Left kidney (tissue), 2 donors: ENCODE measurements around the gene ZNF474. TPM values are rescaled to one million over a fixed set of nuclear protein-coding genes. Genes with fewer than 3 reads are reported as not detected.

Source experiments
- DNase-seq: peaks from one replicate; pipeline ENCODE4 v3.0.0-alpha.2; 2013
- polyA plus RNA-seq: library from polyadenylated mRNA; unstranded; fragments of 120-200 nt; gene quantifications from one replicate; pipeline ENCODE4 v1.2.1, GENCODE V29; 2013; ENCODE audit not compliant: insufficient read length

The ZNF474 gene
- polyA plus RNA-seq, 1 donor: 0.88 TPM

DNA sequence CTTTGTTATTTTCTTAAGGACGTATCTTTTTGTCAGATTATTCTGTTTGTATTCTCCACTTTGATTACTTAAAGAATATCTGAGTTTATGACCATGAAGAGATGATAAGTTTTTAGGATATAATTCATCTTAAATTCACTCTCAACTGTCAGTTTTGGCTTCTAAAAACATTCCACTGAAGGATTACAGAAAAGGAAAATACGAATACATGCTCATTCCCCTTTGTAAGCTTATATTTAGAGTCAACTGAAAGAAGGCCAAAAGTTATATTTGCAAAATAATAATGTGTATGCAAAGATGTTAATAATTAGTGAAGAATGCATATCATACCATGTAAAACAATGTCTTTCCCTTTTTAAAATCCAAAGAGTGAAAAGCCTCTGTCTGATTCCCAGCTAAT, 52.5 kb downstream of the ZNF474 start:
- no peak for DNase-seq

DNA sequence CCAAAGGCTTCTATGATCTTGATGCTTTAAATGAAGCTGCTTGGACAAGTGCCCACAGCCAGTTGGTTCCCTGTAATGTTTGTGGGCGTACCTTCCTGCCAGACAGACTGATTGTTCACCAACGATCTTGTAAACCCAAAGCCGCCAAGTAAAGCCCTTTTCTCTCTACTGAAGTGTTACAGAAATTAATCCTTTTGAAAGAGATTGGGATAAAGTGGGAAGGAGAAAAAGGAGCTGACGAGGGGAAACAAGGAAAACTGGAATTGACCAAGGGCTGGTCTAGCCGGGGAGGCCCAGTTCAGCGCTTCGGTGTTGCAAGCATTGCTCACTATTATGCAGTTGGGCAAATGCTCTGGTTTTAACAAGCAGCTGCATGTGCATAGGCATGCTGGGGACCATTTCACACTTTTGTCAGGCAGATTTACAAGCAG, 53.2 kb downstream of the ZNF474 start:
- no peak for DNase-seq

DNA sequence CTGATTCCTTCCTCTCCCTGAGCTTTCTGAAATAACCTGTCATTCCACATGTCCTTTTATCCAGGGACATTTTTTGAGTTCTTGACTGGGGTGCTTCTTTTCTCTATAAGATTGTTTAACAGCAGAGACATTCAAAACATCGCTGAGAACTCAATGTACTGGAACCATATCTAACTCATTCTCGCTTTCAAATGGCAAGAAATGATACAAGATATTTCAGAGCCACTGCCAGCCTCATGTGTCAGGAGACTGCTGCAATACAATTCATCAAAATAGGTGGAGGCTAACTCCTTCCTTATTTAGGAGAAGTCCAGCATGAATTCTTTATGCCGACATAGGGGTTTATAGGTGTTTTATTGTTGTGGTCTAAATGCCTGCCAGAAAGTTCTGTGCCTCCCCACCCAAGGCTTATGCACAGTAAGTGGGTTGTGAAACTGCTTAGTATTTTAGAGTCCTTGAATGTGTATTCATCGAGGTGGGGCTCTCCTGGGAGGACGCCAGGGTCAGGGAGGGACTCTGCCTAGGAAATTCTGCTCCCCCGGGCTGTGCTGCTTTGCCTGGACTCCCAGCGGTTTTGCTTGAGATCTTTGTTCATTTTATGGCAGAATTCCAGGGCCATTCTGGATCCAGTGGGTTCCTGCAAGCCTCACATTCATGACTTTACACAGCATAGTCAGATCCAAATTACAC, 53.9 kb downstream of the ZNF474 start:
- DNase-seq: no peak

DNA sequence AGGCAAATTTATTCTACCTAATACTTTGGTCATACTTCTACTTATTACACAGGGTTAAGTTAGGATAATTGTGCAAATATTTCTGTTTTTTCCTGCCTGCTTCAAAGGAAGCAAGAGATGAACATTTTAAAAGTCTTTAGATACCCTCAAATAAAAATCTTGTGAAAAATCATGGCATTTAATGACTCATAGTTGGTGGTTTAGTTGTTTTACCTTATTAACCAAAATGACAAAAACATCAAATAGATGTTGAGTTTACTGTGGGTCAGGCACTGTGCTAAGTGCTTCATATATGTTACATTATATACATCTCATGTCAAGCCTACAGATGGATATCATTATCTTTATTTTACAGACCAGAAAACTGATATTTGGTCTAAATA, 54.4 kb downstream of the ZNF474 start:
- DNase-seq: no peak

DNA sequence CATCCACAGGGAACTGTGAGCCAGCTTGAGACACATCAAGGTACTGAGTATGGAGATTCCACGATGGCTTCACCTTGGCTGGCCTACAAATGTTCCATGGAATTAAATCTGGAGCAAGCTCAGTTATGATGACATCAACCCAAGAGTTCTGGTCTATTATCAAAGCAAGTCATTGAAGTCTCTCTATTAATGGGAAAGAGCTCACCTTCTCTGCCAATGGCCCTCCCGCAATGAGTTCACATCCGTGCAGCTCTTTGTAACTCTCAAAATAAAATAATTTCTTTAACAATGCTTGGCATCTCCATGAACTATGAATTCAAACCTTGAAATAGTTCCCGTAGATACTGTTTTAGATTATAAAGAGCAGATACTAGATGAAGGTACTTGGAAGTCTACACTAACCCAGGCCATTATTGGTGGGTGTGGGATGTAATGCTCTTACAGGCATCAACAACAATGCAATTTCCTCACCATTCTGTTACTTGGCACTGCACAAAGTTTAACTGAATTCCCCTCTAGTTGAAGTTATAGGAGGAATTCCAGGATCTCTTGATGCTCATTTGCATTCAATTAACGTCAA, 55.4 kb downstream of the ZNF474 start:
- no peak for DNase-seq

DNA sequence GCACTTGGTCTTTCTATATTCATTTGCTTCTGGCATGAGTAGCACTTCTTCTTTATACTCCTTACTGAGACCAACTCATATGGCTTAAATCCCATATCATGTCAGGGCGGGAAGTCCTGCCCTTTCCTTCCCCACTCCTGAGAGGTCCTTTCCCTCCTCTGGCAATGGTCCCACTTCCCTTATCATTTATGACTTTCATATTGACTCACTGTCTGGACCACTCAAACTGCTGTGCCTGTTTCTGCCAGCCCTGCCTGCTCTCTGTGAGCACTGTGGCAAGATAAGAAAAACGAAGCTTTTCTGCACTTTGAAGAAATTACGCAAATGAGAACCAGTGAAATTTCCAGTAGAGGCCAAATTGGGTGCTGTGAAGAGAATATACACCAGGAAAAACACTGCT, 58.1 kb downstream of the ZNF474 start:
- DNase-seq: no peak

DNA sequence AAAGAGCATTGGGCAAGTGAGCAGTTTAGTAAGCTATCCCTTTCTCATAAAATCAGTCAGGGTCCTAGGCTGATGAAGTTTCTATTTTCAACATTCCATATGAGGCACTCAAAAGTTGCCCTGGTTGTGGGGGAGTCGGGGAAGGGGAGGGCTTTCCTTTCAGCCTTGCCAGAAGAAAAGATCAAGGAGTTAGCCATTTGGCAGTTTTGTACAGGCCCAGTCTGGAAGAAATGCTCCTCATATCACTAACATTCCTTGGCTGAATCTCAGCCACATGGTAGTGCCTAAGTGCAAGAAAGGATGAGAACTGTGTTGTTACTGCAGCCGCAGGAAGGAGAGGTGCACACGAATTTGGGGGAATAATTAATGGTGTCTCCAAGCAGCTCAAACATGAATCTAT, 60.8 kb downstream of the ZNF474 start:
- no peak for DNase-seq

DNA sequence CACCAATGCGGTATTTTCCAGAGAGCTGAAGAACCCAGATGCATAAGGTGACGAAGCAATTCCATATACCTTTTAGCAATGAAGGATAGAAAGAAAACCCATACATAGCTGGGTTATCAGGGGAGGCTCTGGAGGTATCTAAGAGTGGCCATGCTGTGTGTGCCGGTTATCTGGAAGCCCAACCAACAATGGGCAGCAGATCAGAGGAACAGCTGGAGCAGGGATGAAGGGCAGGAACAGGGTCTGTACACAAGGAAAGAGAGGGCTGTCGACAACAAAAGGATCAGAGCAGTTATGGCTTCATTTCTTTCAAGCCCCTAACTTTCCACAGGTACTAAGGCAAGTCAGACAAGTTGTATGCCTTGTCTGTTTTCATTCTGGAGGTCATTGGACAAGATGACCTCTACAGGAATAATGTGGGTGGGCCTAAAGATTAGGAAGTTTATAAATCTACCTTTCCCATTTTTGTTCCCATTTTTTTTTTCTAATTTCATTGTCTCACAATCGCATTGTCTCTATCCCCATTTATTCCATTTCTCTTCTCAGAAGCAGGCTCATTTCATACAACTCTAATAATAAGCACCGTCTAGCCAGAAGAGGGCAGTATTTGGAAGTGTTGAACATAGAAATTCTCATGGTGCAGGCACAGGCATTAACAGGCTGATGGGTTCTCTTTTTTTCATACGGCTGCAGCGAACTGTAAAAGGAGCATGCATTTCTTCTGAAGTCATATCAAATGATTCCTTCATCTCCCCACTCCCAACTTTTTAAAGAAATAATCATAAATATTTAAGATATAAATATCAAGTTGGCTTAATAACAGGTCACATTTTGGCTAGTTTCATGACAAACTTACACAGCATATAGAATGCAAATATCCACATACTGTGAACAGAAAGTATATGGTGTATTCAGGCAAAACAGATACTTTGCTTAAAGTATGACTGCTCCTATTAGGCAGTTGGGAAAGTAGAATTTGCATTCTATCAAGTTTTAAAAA, 63.5 kb downstream of the ZNF474 start:
- DNase-seq: peak; percentile 79

DNA sequence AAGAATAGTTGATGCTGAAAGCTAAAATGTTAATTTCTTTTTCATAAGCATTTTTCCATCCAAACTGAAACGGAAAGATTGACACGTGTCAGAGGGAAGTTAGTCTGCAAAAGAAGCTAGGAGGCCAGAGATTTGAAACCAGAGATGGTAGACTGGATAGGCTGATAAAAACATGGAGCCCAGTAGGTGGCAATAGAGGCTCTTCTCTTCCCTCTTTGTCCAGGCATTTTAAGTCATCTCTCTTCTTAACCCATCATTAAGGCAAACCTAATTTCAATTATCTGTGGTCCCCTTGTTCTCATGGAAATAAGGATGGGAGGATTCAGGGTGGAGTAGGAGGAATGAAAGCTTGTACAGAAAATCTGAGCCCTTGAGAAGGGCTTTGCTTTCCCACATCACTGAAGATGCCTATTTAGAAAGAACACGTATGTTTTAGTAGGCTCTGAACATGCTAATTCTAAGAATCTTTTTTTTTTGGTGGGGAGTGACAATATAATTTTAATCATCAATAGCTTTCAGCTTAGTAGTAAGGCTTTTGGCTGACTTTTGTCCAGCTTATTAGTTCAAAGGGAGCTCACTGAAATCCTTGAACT, 66.6 kb downstream of the ZNF474 start:
- DNase-seq: peak; percentile 72

DNA sequence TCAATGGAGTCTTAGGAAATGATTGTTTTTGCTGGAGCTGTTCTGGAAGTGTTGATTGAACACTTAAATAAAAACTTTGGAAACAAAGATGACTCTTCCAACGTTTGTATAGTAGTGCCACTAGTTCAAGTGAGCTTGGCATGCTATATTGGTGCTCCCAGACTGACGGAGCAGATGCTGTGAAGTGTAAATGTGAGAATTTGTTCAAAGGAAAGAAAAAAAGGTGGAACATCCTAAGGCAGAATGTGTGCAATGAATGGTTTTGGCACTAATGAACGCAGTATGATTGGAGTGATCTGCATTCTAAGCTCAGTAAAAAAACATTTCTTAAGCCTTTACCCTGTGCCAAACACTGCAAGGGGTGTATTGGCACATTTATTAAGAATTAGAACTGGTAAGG, 69.8 kb downstream of the ZNF474 start:
- no peak for DNase-seq

DNA sequence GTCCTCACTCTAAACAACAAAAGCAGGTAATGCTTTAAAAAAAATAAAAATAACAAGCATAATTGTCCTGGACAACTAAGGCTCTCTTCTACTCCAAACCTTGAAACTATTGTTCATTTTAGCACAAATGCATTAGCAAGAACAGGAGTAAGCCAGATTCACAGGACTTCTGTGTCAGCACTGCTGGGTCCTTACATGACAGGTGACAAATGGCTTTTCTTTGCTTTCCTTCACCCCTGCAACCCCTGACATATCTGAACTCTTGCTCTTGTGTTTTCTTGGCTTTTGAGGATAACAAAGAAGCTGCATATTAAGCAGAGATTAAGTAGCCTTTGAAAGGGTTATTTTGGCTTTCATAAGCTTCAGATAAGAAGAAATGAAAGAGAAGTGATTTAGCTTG, 71.1 kb downstream of the ZNF474 start:
- DNase-seq: no peak

DNA sequence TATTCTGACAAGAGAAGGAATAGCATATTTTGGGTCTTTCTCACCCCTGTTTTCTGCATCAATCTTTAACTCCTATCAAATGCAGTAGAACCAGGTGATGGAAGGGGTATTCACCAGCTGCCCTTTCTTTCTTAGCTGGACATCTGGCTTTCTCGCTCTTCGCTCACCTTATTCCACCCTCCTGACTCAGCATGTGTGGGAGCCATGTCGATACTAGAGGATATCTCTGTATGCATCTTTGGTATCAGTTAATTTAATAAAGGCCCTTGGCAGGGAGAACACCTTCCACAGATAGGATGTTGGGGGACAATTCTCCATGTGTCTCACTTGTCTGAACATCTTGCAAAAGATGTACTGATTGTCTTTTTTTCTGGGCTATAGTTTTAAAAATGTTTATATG, 71.5 kb downstream of the ZNF474 start:
- no peak for DNase-seq

DNA sequence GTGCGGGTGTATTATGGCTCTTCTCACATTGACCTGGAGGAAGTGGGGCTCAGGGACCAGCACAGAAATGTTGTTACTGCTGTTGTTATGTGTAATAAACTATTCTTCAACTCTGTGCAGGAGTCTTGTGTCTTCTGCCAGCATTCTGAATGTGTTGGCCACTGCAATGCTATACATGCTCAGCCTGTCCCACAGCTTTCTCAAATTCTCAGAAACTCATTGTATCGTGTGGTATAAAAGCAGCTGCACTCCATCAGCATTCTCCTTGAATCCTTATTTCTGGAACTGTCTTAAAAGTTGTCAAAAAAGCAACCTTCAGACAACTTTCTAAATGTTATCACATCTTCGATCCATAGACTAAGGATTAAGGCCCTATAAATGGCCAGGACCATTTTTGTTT, 72.0 kb downstream of the ZNF474 start:
- no peak for DNase-seq

DNA sequence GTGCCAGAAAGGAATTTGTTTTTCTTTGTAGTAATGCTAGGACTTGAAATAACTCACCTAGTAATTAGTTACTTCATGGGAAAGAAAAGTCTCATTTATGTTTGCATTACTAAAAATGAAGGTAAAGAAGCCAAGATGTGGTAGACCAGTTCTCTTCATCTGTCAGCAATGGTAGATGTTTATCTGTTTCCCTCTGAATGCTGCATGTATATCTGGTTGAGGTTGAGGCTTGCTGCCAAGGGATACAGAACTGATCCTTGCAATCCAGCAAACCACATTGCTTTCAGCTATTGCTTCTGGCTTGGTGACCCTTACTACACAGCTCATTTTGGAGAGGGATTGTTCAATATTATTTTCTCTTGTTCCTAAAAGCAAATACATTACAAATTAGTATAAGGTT, 73.6 kb downstream of the ZNF474 start:
- DNase-seq: no peak

Other genes with a start within 250 kb of the ZNF474 start
- gene SRFBP1, start 167.6 kb upstream of the ZNF474 start, polyA plus RNA-seq: 22.8 TPM
- gene LOX, start 51.3 kb upstream of the ZNF474 start, polyA plus RNA-seq: 40.5 TPM
- 26.1 TPM for gene SNCAIP, start 182.7 kb downstream of the ZNF474 start, polyA plus RNA-seq